HL-60/S4 (cell line): ENCODE data around the gene NOL6.

Source experiments
- in situ Hi-C: fragments of 300-500 bp; cut with MboI; formaldehyde crosslinking; loops from 2 replicates; pipeline ENCODE4 v1.14.3; 2022; ENCODE audit warnings: low sequenced_read_pairs

The NOL6 gene

GRCh38 chr9:33453286-33453860, 20.4 kb downstream of the NOL6 start:
- in situ Hi-C loops, result no loop called here

- in situ Hi-C loops, result no loop called here
Measured at GRCh38 chr9:33452828-33453271, 20.9 kb downstream of the NOL6 start.

GRCh38 chr9:33450621-33451146, 23.0 kb downstream of the NOL6 start:
- in situ Hi-C loops, result no loop called here

GRCh38 chr9:33449715-33450114, 24.0 kb downstream of the NOL6 start:
- in situ Hi-C loops, result no loop called here

GRCh38 chr9:33447799-33448553, 25.7 kb downstream of the NOL6 start:
- in situ Hi-C loops, result no loop called here

GRCh38 chr9:33446946-33447798, 26.6 kb downstream of the NOL6 start, which contains the start of gene AQP3:
Gene AQP3, minus strand, starts transcription at chr9:33447593. Its CDS starts 63 bp downstream, at chr9:33447530.
- in situ Hi-C loops, result no loop called here

GRCh38 chr9:33446240-33446945, 27.3 kb downstream of the NOL6 start:
- in situ Hi-C loops, result no loop called here

- in situ Hi-C loops, result no loop called here
Measured at GRCh38 chr9:33445389-33446239, 28.1 kb downstream of the NOL6 start.

- in situ Hi-C loops, result no loop called here
Measured at GRCh38 chr9:33443464-33444154, 30.1 kb downstream of the NOL6 start.

- in situ Hi-C loops, result no loop called here
Measured at GRCh38 chr9:33443047-33443446, 30.7 kb downstream of the NOL6 start.

- in situ Hi-C loops, result no loop called here
Measured at GRCh38 chr9:33442125-33442524, 31.6 kb downstream of the NOL6 start.

GRCh38 chr9:33440609-33441008, 33.1 kb downstream of the NOL6 start:
- in situ Hi-C loops, result no loop called here

GRCh38 chr9:33440204-33440603, 33.5 kb downstream of the NOL6 start:
- in situ Hi-C loops, result no loop called here

GRCh38 chr9:33439731-33440130, 34.0 kb downstream of the NOL6 start:
- in situ Hi-C loops, result no loop called here

GRCh38 chr9:33438926-33439680, 34.6 kb downstream of the NOL6 start:
- in situ Hi-C loops, result no loop called here

GRCh38 chr9:33437898-33438297, 35.8 kb downstream of the NOL6 start:
- in situ Hi-C loops, result no loop called here

GRCh38 chr9:33437205-33437604, 36.5 kb downstream of the NOL6 start:
- in situ Hi-C loops, result no loop called here

GRCh38 chr9:33436445-33436844, 37.3 kb downstream of the NOL6 start:
- in situ Hi-C loops, result no loop called here
